MCF 10A (cell line): ENCODE measurements around the gene CDK3. TPM values are rescaled to one million over a fixed set of nuclear protein-coding genes. Genes with fewer than 3 reads are reported as not detected.

Experiments
- BruUV-seq: library from RNA; stranded (reverse); fragments of 400-500 nt; replicated peaks from 2 replicates; lab custom pipeline; 2021; lab: Mats Ljungman, UMichigan
- CTCF ChIA-PET: fragments of 300-600 bp; sonication (Branson Sonifier 250); formaldehyde crosslinking; extraction: SDS; loops from one replicate; lab custom pipeline; 2021; ENCODE audit warnings: antibody characterized with exemption, inconsistent platforms; lab: Yijun Ruan, JAX
- POLR2A ChIA-PET: fragments of 300-600, 350-650 bp; sonication (Branson Sonifier 250); formaldehyde crosslinking; extraction: SDS; loops from one replicate; lab custom pipeline; 2020; ENCODE audit warnings: antibody characterized with exemption, inconsistent platforms; lab: Yijun Ruan, JAX
- DNase-seq: peaks from one replicate; pipeline ENCODE4 v3.0.0-alpha.2; 2018; ENCODE audit not compliant: unreplicated experiment
- H3K27ac Mint-ChIP-seq: one replicate; pipeline ENCODE4 v1.8.0; 2022; ENCODE audit warnings: mild to moderate bottlenecking, low read depth, mixed read lengths; ENCODE audit not compliant: unreplicated experiment
- H3K27me3 Mint-ChIP-seq: one replicate; pipeline ENCODE4 v1.8.0; 2022; ENCODE audit warnings: mixed read lengths; ENCODE audit not compliant: insufficient read depth, unreplicated experiment
- H3K36me3 Mint-ChIP-seq: one replicate; pipeline ENCODE4 v1.8.0; 2022; ENCODE audit warnings: mild to moderate bottlenecking, moderate library complexity, mixed read lengths; ENCODE audit not compliant: insufficient read depth, unreplicated experiment
- H3K4me1 Mint-ChIP-seq: one replicate; pipeline ENCODE4 v1.8.0; 2022; ENCODE audit warnings: mixed read lengths; ENCODE audit not compliant: insufficient read depth, unreplicated experiment
- H3K4me3 Mint-ChIP-seq: one replicate; pipeline ENCODE4 v1.8.0; 2022; ENCODE audit warnings: mild to moderate bottlenecking, moderate library complexity, mixed read lengths; ENCODE audit not compliant: unreplicated experiment
- H3K9me3 Mint-ChIP-seq: one replicate; pipeline ENCODE4 v1.8.0; 2022; ENCODE audit warnings: mixed read lengths; ENCODE audit not compliant: unreplicated experiment
- CTCF ChIP-seq: fragments of 200-600 bp; IDR thresholded peaks from one replicate; pipeline ENCODE4 v1.8.0; 2022; ENCODE audit warnings: antibody characterized with exemption, mild to moderate bottlenecking; ENCODE audit not compliant: unreplicated experiment
- intact Hi-C: fragments of 100-400 bp; cut with micrococcal nuclease; formaldehyde crosslinking; loops from 2 replicates; pipeline ENCODE4 v1.14.1; 2022
- total RNA-seq: library from RNA; stranded (reverse); gene quantifications from 2 replicates; pipeline ENCODE4 v1.2.3, GENCODE V29; 2022

CDK3 gene
- total RNA-seq, 1 experiment from 2014 or later: 5.3 TPM

GRCh38 chr17:76022973-76023899, 22.6 kb downstream of the CDK3 start:
- no TSS peak for BruUV-seq
- no peak for TF ChIP-seq CTCF
- no peaks in the 10 kb centered on the region for H3K9me3 Mint-ChIP-seq
- ChIA-PET CTCF (interaction anchor here (0.6 to 2.2 kb wide), 3 partner anchors 9 to 15 kb away, joined by 3 to 12 read pairs (median 4); no protein-coding TSS in a partner anchor), POLR2A (no interaction called here)
- no peaks in the 10 kb centered on the region for H3K27me3 Mint-ChIP-seq
- DNase-seq: no peak
- H3K4me1 Mint-ChIP-seq: peaks cover 6% of the 10 kb centered on the region
- H3K36me3 Mint-ChIP-seq: no peaks in the 10 kb centered on the region
- no peak overlapping the region for H3K27ac Mint-ChIP-seq
- intact Hi-C loops: no loop called here
- H3K4me3 Mint-ChIP-seq: no peak overlapping the region

GRCh38 chr17:76023900-76024237, 23.2 kb downstream of the CDK3 start:
- Mint-ChIP-seq H3K27me3 (no peaks in the 10 kb centered on the region), H3K9me3 (no peaks in the 10 kb centered on the region), H3K27ac (no peak overlapping the region), H3K4me3 (no peak overlapping the region), H3K36me3 (no peaks in the 10 kb centered on the region), H3K4me1 (peaks cover 6% of the 10 kb centered on the region)
- TF ChIP-seq CTCF: no peak
- ChIA-PET POLR2A (interaction anchor here (0.6 kb wide), 1 partner anchor 824 kb away, joined by 5 read pairs; no protein-coding TSS in a partner anchor), CTCF (interaction anchor here (1.3 to 2.2 kb wide), 2 partner anchors 9 to 11 kb away, joined by 4 to 12 read pairs; no protein-coding TSS in a partner anchor)
- DNase-seq: no peak
- intact Hi-C loops: no loop called here
- BruUV-seq: no TSS peak

- BruUV-seq: no TSS peak
- no peaks in the 10 kb centered on the region for H3K9me3 Mint-ChIP-seq
- H3K4me1 Mint-ChIP-seq: peaks cover 6% of the 10 kb centered on the region
- intact Hi-C loops: no loop called here
- no peak for DNase-seq
- no peak for TF ChIP-seq CTCF
- H3K27me3 Mint-ChIP-seq: no peaks in the 10 kb centered on the region
- ChIA-PET POLR2A (interaction anchor here (0.6 kb wide), 1 partner anchor 825 kb away, joined by 5 read pairs; no protein-coding TSS in a partner anchor), CTCF (interaction anchor here (1.3 to 2.2 kb wide), 2 partner anchors 10 to 11 kb away, joined by 4 to 12 read pairs; no protein-coding TSS in a partner anchor)
- H3K36me3 Mint-ChIP-seq: no peaks in the 10 kb centered on the region
- no peak overlapping the region for H3K27ac Mint-ChIP-seq
- H3K4me3 Mint-ChIP-seq: no peak overlapping the region
These were observed 23.7 kb downstream of the CDK3 start for GRCh38 chr17:76024353-76024752.

GRCh38 chr17:76025294-76025693, 24.6 kb downstream of the CDK3 start:
- no peak for DNase-seq
- Mint-ChIP-seq H3K27me3 (no peaks in the 10 kb centered on the region), H3K9me3 (no peaks in the 10 kb centered on the region), H3K4me3 (no peak overlapping the region), H3K36me3 (no peaks in the 10 kb centered on the region), H3K27ac (no peak overlapping the region), H3K4me1 (peaks cover 6% of the 10 kb centered on the region)
- TF ChIP-seq CTCF: no peak
- BruUV-seq: no TSS peak
- intact Hi-C loops: loop anchor here (5.0 kb wide), 1 partner anchor 47 kb away; the partner anchor contains the start of genes GALR2 and SRP68
- POLR2A ChIA-PET: no interaction called here
- CTCF ChIA-PET: interaction anchor here (0.6 to 1.6 kb wide), 2 partner anchors 11 to 392 kb away, joined by 4 to 9 read pairs; partner anchors contain the start of gene SMIM5
